GM19395 (cell line): ENCODE results near the gene UTF1.
A peak's percentile ranks its signal among the peaks of the same experiment; 100 is the strongest.

Source experiments
- ATAC-seq: cut with Tn5 transposase; IDR thresholded peaks from one replicate; pipeline ENCODE4 v1.9.1; 2021; ENCODE audit warnings: mild to moderate bottlenecking, moderate library complexity; ENCODE audit not compliant: unreplicated experiment

UTF1 gene

GRCh38 chr10:133276435-133277201 lies 46.6 kb downstream of the UTF1 start, which contains the start of gene ADAM8:
ADAM8 (minus strand) TSS chr10:133276868; CDS start chr10:133276817, 51 bp downstream.
- ATAC-seq, result peak; percentile 45

GRCh38 chr10:133277277-133277992 lies 47.4 kb downstream of the UTF1 start:
- no peak for ATAC-seq

GRCh38 chr10:133277993-133278576 lies 48.1 kb downstream of the UTF1 start:
- ATAC-seq, result no peak

- ATAC-seq, result peak; percentile 44
These were observed 48.7 kb downstream of the UTF1 start for GRCh38 chr10:133278577-133279265.

- no peak for ATAC-seq
These were observed 49.6 kb downstream of the UTF1 start for GRCh38 chr10:133279326-133280226.

GRCh38 chr10:133280391-133281059 lies 50.5 kb downstream of the UTF1 start:
- ATAC-seq, result no peak

GRCh38 chr10:133281084-133281483 lies 51.1 kb downstream of the UTF1 start:
- no peak for ATAC-seq
